Stomach (tissue), 9 donors: ENCODE data around the gene NR6A1. TPM values are rescaled to one million over a fixed set of nuclear protein-coding genes. Genes with fewer than 3 reads are reported as not detected.

Experiments
- DNase-seq, 2 donors: peaks; one replicate each; pipeline versions ENCODE4 v3.0.0 to v3.0.0-alpha.2; 2013 to 2019
- H3K27ac ChIP-seq, 5 donors: fragments of 200-600 bp in 4 of 5; sonication (generic) in 4 of 5; one replicate each; pipeline ENCODE4 v1.5.1; 2013 to 2019; ENCODE audit warnings: mild to moderate bottlenecking in 1 of 5, moderate library complexity in 1 of 5
- H3K27me3 ChIP-seq, 3 donors: fragments of 200-600 bp; sonication (generic); one replicate each; pipeline ENCODE4 v1.5.1; 2017 to 2019; ENCODE audit warnings: mixed run types in 1 of 3
- H3K36me3 ChIP-seq, 4 donors: fragments of 200-600 bp; sonication (generic); 1 replicate in 3 of 4; 2 replicates in 1 of 4; pipeline ENCODE4 v1.5.1; 2016 to 2019
- H3K4me1 ChIP-seq, 4 donors: fragments of 200-600 bp; sonication (generic); one replicate each; pipeline ENCODE4 v1.5.1; 2016 to 2019
- H3K4me3 ChIP-seq, 4 donors: fragments of 200-600 bp; sonication (generic) in 3 of 4; one replicate each; pipeline ENCODE4 v1.5.1; 2016 to 2019; ENCODE audit warnings: mild to moderate bottlenecking in 1 of 4
- H3K9me3 ChIP-seq, 4 donors: fragments of 200-600 bp; sonication (generic); one replicate each; pipeline ENCODE4 v1.5.1; 2016 to 2019
- CTCF ChIP-seq, 7 experiments: fragments of 450-650 bp in 4 of 7; fragments of 200-600 bp in 3 of 7; sonication (generic) in 3 of 7; IDR thresholded peaks; one replicate each; pipeline ENCODE4 v1.5.1; 2016 to 2019; ENCODE audit warnings: antibody characterized with exemption in 7 of 7, control low read depth in 2 of 7, mild to moderate bottlenecking in 1 of 7
- EP300 ChIP-seq: sonication (generic); formaldehyde crosslinking; IDR thresholded peaks from one replicate; pipeline ENCODE4 v1.6.1; 2017; ENCODE audit warnings: antibody characterized with exemption
- POLR2A ChIP-seq, 4 donors: fragments of 450-650 bp; IDR thresholded peaks; one replicate each; pipeline ENCODE4 v1.6.1; 2016; ENCODE audit warnings: antibody characterized with exemption in 4 of 4, control low read depth in 2 of 4, mild to moderate bottlenecking in 1 of 4, moderate library complexity in 1 of 4
- POLR2AphosphoS5 ChIP-seq, 3 donors: sonication (generic); formaldehyde crosslinking; IDR thresholded peaks; one replicate each; pipeline ENCODE4 v1.6.1; 2016; ENCODE audit warnings: antibody characterized with exemption in 3 of 3
- WGBS, 5 donors: extraction: QIAGEN DNeasy Blood & Tissue Kit in 3 of 5; methylation state at CpG; one replicate each; pipeline versions ENCODE4 v1.1.5 to v1.1.7; 2013 to 2018; 5-methylcytosine and 5-hydroxymethylcytosine counted together
- intact Hi-C: fragments of 100-400 bp; cut with DNase I; formaldehyde crosslinking; loops from one replicate; pipeline ENCODE4 v1.15.1; 2023; ENCODE audit warnings: low total_unique reads
- polyA plus RNA-seq, 3 donors: library from polyadenylated mRNA; stranded (reverse); fragments of 200-250 nt; gene quantifications; one replicate each; pipeline ENCODE4 v1.2.3, GENCODE V29; 2013
- total RNA-seq, 5 donors: library from RNA; depleted of rRNA; stranded (reverse); fragments of >200 nt; gene quantifications; one replicate each; pipeline versions ENCODE4 v1.1.0 to v1.2.3, GENCODE V29; 2014 to 2016
- donor health status: healthy with polysubstance abuse.
- donor health status: Bipolar disorder and iron deficiency.
- donor health status: healthy.

NR6A1 gene
- total and polyA plus RNA-seq, 8 donors: 0.15 to 3.2 (median 1.5) TPM; not detected in 1

GRCh38 chr9:124809741-124810500, 38.8 kb upstream of the NR6A1 start:
- Histone ChIP-seq H3K4me1 (peaks cover 0 to 18% (median 5%) of the 10 kb centered on the region in 4 donors), H3K9me3 (no peaks in the 10 kb centered on the region), H3K27ac (no peak overlapping the region), H3K36me3 (peaks cover 0 to 8% (median 0%) of the 10 kb centered on the region in 4 donors), H3K27me3 (no peaks in the 10 kb centered on the region), H3K4me3 (no peak overlapping the region)
- TF ChIP-seq CTCF (IDR thresholded peaks at IDR 0.05) (no peak), POLR2A (IDR thresholded peaks at IDR 0.05) (no peak), POLR2AphosphoS5 (IDR thresholded peaks at IDR 0.05) (no peak), EP300 (no peak)
- DNase-seq: no peak
- WGBS, 5 donors: 90 to 97% (median 94%) methylated on average over 29 to 60 of the region's 60 CpGs
- intact Hi-C loops: no loop called here

GRCh38 chr9:124809211-124809610, 38.1 kb upstream of the NR6A1 start:
- Histone ChIP-seq H3K27me3 (no peaks in the 10 kb centered on the region), H3K36me3 (peaks cover 0 to 11% (median 0%) of the 10 kb centered on the region in 4 donors), H3K4me1 (peaks cover 0 to 18% (median 5%) of the 10 kb centered on the region in 4 donors), H3K27ac (no peak overlapping the region), H3K9me3 (no peaks in the 10 kb centered on the region), H3K4me3 (no peak overlapping the region)
- intact Hi-C loops: no loop called here
- no peak for DNase-seq
- 89 to 94% (median 91%) methylated on average over 6 of the region's 6 CpGs for WGBS, 5 donors
- TF ChIP-seq CTCF (IDR thresholded peaks at IDR 0.05) (no peak), POLR2AphosphoS5 (IDR thresholded peaks at IDR 0.05) (no peak), EP300 (no peak), POLR2A (IDR thresholded peaks at IDR 0.05) (no peak)

- Histone ChIP-seq H3K36me3 (peaks cover 0 to 11% (median 0%) of the 10 kb centered on the region in 4 donors), H3K9me3 (no peaks in the 10 kb centered on the region), H3K4me3 (no peak overlapping the region), H3K27ac (no peak overlapping the region), H3K4me1 (peaks cover 0 to 18% (median 5%) of the 10 kb centered on the region in 4 donors), H3K27me3 (no peaks in the 10 kb centered on the region)
- no peak for DNase-seq
- 57 to 78% (median 73%) methylated on average over 11 to 12 of the region's 12 CpGs for WGBS, 5 donors
- intact Hi-C loops: no loop called here
- TF ChIP-seq POLR2A (IDR thresholded peaks at IDR 0.05) (no peak), POLR2AphosphoS5 (IDR thresholded peaks at IDR 0.05) (no peak), CTCF (IDR thresholded peaks at IDR 0.05) (no peak), EP300 (no peak)
These were observed 37.3 kb upstream of the NR6A1 start for GRCh38 chr9:124808246-124808956.

GRCh38 chr9:124805186-124805585, 34.1 kb upstream of the NR6A1 start:
- DNase-seq: no peak
- intact Hi-C loops: no loop called here
- 64 to 81% (median 76%) methylated on average over 4 of the region's 4 CpGs for WGBS, 5 donors
- Histone ChIP-seq H3K9me3 (no peaks in the 10 kb centered on the region), H3K36me3 (peaks cover 0 to 19% (median 0%) of the 10 kb centered on the region in 4 donors), H3K4me3 (no peak overlapping the region), H3K4me1 (no peaks in the 10 kb centered on the region), H3K27ac (no peak overlapping the region), H3K27me3 (no peaks in the 10 kb centered on the region)
- no peak for TF ChIP-seq CTCF (IDR thresholded peaks at IDR 0.05)
- TF ChIP-seq POLR2AphosphoS5 (IDR thresholded peaks at IDR 0.05): no peak
- no peak for TF ChIP-seq POLR2A (IDR thresholded peaks at IDR 0.05)
- TF ChIP-seq EP300: no peak
